Measurements from ENCODE around the gene SIK2. TPM values are rescaled to one million over a fixed set of nuclear protein-coding genes. Genes with fewer than 3 reads are reported as not detected.

The SIK2 gene
- total RNA-seq, 4 donors from 2014 or later: 20.7 to 35.0 (median 26.8) TPM

DNA sequence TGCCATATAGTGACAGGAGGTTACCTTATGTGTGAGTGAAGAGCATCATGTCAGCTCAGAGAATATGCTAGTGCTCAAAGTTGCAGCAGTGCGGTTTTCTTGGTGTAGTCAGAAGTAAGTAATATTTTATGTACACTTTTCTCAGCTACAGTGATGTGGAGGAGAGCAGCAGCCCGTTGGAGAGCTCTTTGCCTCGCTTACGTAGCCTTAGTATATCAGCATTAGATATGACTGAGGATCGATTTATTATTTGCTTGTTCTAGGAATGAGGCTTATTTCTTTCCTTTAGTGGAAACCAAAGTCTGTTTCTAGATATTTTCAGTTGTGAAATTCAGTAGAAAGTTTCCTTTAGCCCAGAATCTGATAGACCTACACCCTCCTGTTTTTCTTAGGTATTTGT is 100.4 kb downstream of the SIK2 start:
- no peak for TF ChIP-seq POLR2A (IDR thresholded peaks at IDR 0.05)
- TF ChIP-seq, protein P1, sequence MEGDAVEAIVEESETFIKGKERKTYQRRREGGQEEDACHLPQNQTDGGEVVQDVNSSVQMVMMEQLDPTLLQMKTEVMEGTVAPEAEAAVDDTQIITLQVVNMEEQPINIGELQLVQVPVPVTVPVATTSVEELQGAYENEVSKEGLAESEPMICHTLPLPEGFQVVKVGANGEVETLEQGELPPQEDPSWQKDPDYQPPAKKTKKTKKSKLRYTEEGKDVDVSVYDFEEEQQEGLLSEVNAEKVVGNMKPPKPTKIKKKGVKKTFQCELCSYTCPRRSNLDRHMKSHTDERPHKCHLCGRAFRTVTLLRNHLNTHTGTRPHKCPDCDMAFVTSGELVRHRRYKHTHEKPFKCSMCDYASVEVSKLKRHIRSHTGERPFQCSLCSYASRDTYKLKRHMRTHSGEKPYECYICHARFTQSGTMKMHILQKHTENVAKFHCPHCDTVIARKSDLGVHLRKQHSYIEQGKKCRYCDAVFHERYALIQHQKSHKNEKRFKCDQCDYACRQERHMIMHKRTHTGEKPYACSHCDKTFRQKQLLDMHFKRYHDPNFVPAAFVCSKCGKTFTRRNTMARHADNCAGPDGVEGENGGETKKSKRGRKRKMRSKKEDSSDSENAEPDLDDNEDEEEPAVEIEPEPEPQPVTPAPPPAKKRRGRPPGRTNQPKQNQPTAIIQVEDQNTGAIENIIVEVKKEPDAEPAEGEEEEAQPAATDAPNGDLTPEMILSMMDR (IDR thresholded peaks at IDR 0.05): no peak
- H3K4me3 ChIP-seq (replicated peaks in 1 of 3): no peak overlapping the region
- DNase-seq: no peak
- no peaks in the 10 kb centered on the region for H3K27me3 ChIP-seq
- peaks cover 3 to 22% of the 10 kb centered on the region in 2 donors for H3K4me1 ChIP-seq
- no peak overlapping the region for H3K27ac ChIP-seq
- peaks cover 4 to 5% of the 10 kb centered on the region in 2 donors for H3K36me3 ChIP-seq
- H3K9me3 ChIP-seq: no peaks in the 10 kb centered on the region
- 97% methylated on average over 5 of the region's 5 CpGs for WGBS, 2 donors
- intact Hi-C loops (cut with DNase I): no loop called here

DNA sequence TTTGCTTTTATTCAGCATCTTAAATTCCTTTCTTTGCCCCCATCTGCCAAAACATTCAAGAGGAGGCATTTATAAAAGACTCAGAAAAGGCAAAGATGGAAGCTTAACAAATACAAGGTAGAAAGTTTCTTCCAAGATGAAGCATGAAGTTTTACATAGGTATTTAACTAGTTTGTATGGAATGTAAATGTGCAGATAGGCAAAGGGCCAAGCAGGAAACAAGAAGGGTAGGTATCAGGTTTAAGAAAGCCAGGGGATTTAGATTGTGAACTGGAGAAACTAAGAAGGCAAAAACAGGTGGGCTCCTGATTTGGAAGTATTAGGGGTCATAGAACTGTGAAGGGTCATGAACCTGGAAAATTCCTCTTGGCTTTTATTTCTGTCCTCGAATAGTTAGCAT is 101.3 kb downstream of the SIK2 start:
- Histone ChIP-seq H3K27me3 (no peaks in the 10 kb centered on the region), H3K9me3 (no peaks in the 10 kb centered on the region), H3K4me1 (peaks cover 0 to 14% of the 10 kb centered on the region in 2 donors), H3K4me3 (replicated peaks in 1 of 3) (no peak overlapping the region), H3K27ac (no peak overlapping the region), H3K36me3 (peaks cover 4 to 5% of the 10 kb centered on the region in 2 donors)
- TF ChIP-seq POLR2A (IDR thresholded peaks at IDR 0.05): no peak
- TF ChIP-seq, protein P1 (IDR thresholded peaks at IDR 0.05): no peak
- intact Hi-C loops (cut with DNase I): no loop called here
- no peak for DNase-seq
- 84 to 93% methylated on average over 1 of the region's 1 CpG for WGBS, 2 donors

DNA sequence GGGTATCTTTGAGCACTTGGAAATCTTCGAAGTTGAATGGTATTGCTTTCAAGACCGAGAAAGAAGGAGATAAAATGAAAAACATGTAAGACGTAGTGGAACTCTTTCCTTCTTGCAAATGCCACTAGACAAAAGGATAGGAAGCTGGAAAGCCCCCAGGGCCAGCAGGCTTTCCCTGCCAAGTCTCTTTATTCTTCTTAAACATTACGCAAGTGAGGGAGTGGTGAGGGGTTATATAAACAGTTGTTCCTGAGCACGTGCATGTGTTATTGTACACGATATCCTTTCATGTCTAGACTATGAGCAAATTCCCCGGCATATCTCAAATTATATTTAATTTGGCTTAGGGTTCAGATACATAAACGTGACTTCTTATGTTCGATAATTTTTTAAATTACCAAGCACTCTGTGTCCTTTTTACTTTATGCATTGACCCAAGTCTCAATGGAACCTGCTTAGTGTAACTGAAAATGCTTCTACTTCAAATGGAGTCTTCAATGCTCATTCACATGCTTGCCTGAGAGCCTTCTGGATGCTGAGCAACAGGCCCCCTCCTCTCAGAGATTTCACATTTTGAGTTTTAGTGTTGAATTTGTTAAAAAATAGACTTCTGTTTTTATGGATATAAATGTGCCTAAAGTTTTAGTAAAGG is 104.9 kb downstream of the SIK2 start:
- Histone ChIP-seq H3K4me1 (peaks cover 0 to 14% of the 10 kb centered on the region in 2 donors), H3K27me3 (no peaks in the 10 kb centered on the region), H3K36me3 (peaks cover 2 to 5% of the 10 kb centered on the region in 2 donors), H3K9me3 (no peaks in the 10 kb centered on the region), H3K27ac (peak overlapping the region in 2 of 3 donors; percentile 1 to 13), H3K4me3 (replicated peaks in 1 of 3) (no peak overlapping the region)
- intact Hi-C loops (cut with DNase I): no loop called here
- 44 to 49% methylated on average over 9 of the region's 9 CpGs for WGBS, 2 donors
- peak in 1 of 2 donors; percentile 24 for DNase-seq
- no peak for TF ChIP-seq POLR2A (IDR thresholded peaks at IDR 0.05)
- TF ChIP-seq, protein P1 (IDR thresholded peaks at IDR 0.05): no peak

DNA sequence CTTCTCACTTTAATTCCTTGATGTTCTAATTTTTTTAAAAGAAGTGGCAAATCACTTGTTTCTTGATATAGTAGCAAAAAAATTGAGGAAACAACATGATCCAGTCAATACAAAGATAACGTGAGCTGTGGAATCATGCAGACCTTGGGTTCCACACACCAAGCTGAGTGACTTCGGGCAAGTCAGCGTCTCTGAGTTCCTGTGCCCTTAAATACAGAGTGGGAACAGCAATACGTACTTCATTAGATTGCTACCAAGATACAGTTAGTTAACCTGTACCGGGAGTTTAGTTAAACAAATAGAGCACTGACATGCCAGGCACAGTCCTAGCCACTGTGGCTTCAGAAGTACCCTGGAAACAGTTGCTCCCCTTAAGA is 105.4 kb downstream of the SIK2 start:
- H3K27me3 ChIP-seq: no peaks in the 10 kb centered on the region
- no peak for TF ChIP-seq POLR2A (IDR thresholded peaks at IDR 0.05)
- TF ChIP-seq, protein P1 (IDR thresholded peaks at IDR 0.05): no peak
- peaks cover 3 to 10% of the 10 kb centered on the region in 2 donors for H3K36me3 ChIP-seq
- 94% methylated on average over 5 of the region's 5 CpGs for WGBS, 2 donors
- intact Hi-C loops (cut with DNase I): no loop called here
- H3K4me3 ChIP-seq (replicated peaks in 1 of 3): no peak overlapping the region
- peak overlapping the region in 1 of 3 donors; percentile 1 for H3K27ac ChIP-seq
- H3K9me3 ChIP-seq: no peaks in the 10 kb centered on the region
- no peak for DNase-seq
- peaks cover 0 to 14% of the 10 kb centered on the region in 2 donors for H3K4me1 ChIP-seq

DNA sequence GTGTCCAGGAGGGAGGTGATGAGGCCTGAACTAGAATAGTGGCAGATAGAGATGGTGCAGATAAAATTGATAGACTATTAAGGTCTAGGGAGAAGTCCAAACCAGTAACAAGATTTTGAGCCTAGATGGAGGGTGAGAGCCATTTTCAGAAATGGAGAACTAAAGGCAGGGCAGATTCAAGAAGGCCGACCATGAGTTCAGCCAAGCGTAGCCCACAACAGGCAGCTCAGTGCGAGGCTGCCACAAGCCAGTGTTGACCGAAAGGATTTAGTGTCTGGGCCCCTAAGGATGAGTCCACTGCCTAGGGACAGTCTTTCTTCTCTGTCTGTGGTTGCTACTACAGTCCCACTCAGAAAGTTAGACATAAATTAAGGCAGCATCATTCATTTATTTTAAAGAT is 112.3 kb downstream of the SIK2 start:
- H3K36me3 ChIP-seq: peaks cover 4 to 9% of the 10 kb centered on the region in 2 donors

More for the DNA sequence above, 112.3 kb downstream of the SIK2 start:
- Histone ChIP-seq H3K4me3 (replicated peaks in 1 of 3) (no peak overlapping the region), H3K9me3 (no peaks in the 10 kb centered on the region), H3K27ac (no peak overlapping the region), H3K27me3 (no peaks in the 10 kb centered on the region), H3K4me1 (peaks cover 0 to 14% of the 10 kb centered on the region in 2 donors)
- intact Hi-C loops (cut with DNase I): no loop called here
- WGBS, 2 donors: 84 to 91% methylated on average over 4 of the region's 4 CpGs
- TF ChIP-seq, protein P1 (IDR thresholded peaks at IDR 0.05): no peak
- TF ChIP-seq POLR2A (IDR thresholded peaks at IDR 0.05): no peak
- no peak for DNase-seq

All from thyroid gland (tissue), 4 donors.